NB4 (cell line): ENCODE results near the gene VMAC.
A peak's percentile ranks its signal among the peaks of the same experiment; 100 is the strongest.
"Not testable (repeated sequence)": the region's sequence is repeated elsewhere in the genome, so short reads cannot be mapped to it uniquely, and the experiment has no call there.

Source experiments
- DNase-seq: peaks from one replicate; pipeline ENCODE4 v3.0.0; 2010; ENCODE audit warnings: low read depth
- H3K4me3 ChIP-seq: one replicate; pipeline ENCODE4 v1.5.1; 2011; ENCODE audit warnings: mild to moderate bottlenecking, low read depth, low read length, moderate library complexity
- CTCF ChIP-seq: IDR thresholded peaks from one replicate; pipeline ENCODE4 v1.5.1; 2012; ENCODE audit warnings: low read depth, low read length
- MYC ChIP-seq: IDR thresholded peaks from 2 replicates; pipeline ENCODE4 v1.6.1; 2011; ENCODE audit warnings: low read depth, low read length
- POLR2A ChIP-seq: IDR thresholded peaks from 2 replicates; pipeline ENCODE4 v1.6.1; 2011; ENCODE audit warnings: mild to moderate bottlenecking; ENCODE audit not compliant: insufficient read length; ENCODE audit errors: extremely low read depth
- TF ChIP-seq, protein P1 (sequence below): IDR thresholded peaks from 2 replicates; pipeline ENCODE4 v1.6.1; 2011; ENCODE audit warnings: low read depth, low read length

VMAC gene

DNA sequence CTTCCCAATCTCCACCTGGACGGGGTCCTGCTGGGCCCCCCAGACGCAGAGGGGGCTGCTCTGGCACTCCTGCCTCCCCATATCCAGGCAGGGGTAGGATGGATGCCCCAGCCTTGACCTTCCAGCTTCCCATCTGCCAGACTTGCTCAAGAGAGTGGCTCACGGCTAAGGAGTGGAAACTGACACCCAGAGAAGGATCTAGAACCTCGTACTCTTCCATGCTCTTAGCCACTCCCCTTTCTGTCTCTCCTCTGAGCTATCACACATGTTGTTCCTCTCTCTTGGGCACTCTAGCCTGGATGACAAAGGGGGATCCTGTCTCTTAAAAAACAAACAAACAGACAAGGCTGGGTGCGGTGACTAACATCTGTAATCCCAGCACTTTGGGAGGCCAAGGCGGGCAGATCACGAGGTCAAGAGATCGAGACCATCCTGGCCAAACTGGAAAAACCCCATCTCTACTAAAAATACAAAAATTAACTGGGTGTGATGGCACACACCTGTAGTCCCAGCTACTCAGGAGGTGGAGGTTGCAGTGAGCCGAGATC is 22.2 kb upstream of the VMAC start:
- TF ChIP-seq POLR2A = no peak
- no peak overlapping the region for H3K4me3 ChIP-seq
- DNase-seq = no peak

GRCh38 chr19:5883157-5883873 is 21.4 kb upstream of the VMAC start:
- H3K4me3 ChIP-seq, DNase-seq: not testable (repeated sequence)

DNA sequence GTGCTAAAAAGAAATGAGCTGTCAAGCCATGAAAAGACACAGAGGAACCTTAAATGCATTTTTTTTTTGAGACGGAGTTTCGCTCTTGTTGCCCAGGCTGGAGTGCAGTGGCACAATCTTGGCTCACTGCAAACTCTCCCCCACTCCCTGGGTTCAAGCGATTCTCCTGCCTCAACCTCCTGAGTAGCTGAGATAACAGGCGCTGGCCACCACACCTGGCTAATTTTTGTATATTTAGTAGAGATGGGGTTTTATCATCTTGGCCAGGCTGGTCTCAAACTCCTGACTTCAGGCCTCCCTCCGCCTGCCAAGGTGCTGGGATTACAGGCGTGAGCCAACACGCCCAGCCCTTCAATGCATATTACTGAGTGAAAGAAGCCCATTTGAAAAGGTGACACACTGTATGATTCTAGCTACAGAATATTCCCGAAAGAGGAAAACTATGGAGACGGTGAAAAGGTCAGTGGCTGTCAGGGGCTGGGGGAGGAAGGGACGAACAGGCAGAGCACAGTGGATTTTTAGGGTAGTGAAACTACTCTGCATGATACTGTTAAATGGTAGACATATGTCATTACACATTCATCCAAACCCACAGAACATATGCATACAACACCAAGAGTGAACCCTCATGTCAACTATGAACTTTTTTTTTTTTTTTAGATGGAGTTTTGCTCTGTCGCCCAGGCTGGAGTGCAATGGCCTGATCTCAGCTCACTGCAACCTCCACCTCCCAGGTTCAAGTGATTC is 20.4 kb upstream of the VMAC start:
- H3K4me3 ChIP-seq, DNase-seq: not testable (repeated sequence)

DNA sequence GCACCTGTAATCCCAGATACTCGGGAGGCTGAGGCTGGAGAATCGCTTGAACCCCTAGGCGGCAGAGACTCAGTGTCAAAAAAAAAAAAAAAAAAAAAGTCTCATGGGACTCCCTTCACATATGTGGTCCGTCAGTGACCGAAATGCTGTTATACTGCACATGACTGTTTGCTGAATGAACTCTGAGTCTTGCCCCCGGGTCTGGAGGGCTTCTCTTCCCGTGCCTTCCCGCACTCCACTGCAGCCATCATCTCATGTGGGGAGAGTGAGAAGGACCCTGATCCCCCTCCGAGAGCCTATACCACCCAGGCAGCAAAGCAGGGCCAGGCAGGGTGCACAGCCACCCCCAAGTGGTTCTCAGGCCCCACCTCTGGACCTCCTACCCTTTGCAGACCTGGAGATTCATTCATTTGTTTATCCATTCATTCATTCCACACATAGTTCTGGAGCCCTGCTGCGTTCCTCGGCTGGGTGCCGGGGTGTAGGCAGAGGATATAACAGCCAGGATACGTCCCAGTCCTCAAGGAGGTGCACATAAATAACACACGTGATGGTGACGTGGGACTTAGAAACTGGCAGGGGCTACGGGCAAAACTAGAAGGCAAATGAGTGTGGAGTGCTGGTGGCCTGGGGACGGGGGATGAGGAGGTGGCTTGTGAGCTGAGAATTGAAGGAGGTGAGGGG is 15.2 kb upstream of the VMAC start:
- TF ChIP-seq, protein P1, sequence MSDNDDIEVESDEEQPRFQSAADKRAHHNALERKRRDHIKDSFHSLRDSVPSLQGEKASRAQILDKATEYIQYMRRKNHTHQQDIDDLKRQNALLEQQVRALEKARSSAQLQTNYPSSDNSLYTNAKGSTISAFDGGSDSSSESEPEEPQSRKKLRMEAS = no peak
- TF ChIP-seq CTCF (no peak), MYC (no peak), POLR2A (no peak)
- H3K4me3 ChIP-seq = no peak overlapping the region
- DNase-seq = no peak

DNA sequence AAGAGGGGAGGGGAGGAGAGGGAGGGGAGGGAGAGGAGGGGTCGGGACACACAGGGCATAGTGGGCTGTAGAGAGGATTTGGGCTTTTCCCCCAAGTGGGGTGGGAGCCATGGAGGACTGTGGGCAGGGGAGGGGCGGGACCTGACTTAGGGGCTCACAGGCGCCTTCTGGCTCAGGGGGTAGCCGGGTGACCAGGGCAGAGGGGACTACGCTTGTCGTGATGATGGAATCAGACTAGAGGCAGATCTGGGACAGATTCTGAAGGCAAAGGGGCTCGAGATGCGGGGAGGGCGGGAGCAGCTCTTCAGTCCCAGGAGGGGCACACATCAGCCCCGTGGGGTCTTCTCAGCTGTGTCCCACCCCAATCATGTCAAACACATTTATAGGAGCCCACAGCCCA is 14.6 kb upstream of the VMAC start:
- no peak overlapping the region for H3K4me3 ChIP-seq
- no peak for DNase-seq
- TF ChIP-seq POLR2A (no peak), CTCF (no peak), MYC (no peak)
- TF ChIP-seq, protein P1 = no peak

GRCh38 chr19:5891572-5891937 is 13.1 kb upstream of the VMAC start:
- DNase-seq = no peak
- no peak overlapping the region for H3K4me3 ChIP-seq
- TF ChIP-seq, protein P1 = no peak
- TF ChIP-seq CTCF (no peak), POLR2A (no peak), MYC (no peak)

GRCh38 chr19:5891938-5892771 is 12.5 kb upstream of the VMAC start:
- TF ChIP-seq MYC (no peak), CTCF (peak; percentile 49), POLR2A (peak; percentile 16)

More at GRCh38 chr19:5891938-5892771, 12.5 kb upstream of the VMAC start:
- no peak overlapping the region for H3K4me3 ChIP-seq
- peak; percentile 44 for DNase-seq
